Renal cortical epithelial cell (primary cell): ENCODE results near the gene GALNT12. TPM values are rescaled to one million over a fixed set of nuclear protein-coding genes. Genes with fewer than 3 reads are reported as not detected.
A peak's percentile ranks its signal among the peaks of the same experiment; 100 is the strongest.

Experiments used
- DNase-seq: peaks from one replicate; pipeline ENCODE4 v3.0.0-alpha.2; 2011; ENCODE audit warnings: low read depth
- total RNA-seq: library from RNA; depleted of rRNA; stranded (reverse); fragments of >200 nt; gene quantifications from 2 replicates; pipeline ENCODE4 v1.2.3, GENCODE V29; 2014

The GALNT12 gene, protein sequence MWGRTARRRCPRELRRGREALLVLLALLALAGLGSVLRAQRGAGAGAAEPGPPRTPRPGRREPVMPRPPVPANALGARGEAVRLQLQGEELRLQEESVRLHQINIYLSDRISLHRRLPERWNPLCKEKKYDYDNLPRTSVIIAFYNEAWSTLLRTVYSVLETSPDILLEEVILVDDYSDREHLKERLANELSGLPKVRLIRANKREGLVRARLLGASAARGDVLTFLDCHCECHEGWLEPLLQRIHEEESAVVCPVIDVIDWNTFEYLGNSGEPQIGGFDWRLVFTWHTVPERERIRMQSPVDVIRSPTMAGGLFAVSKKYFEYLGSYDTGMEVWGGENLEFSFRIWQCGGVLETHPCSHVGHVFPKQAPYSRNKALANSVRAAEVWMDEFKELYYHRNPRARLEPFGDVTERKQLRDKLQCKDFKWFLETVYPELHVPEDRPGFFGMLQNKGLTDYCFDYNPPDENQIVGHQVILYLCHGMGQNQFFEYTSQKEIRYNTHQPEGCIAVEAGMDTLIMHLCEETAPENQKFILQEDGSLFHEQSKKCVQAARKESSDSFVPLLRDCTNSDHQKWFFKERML
- 4.3 and 10.9 TPM in 2 replicates for total RNA-seq

GRCh38 chr9:98807070-98807813, at the start of gene GALNT12:
TSS of gene GALNT12 (plus strand) at chr9:98807670. CDS start at chr9:98807699, 29 bp downstream.
- no peak for DNase-seq

- DNase-seq, result no peak
Observed at GRCh38 chr9:98760231-98760630, 47.2 kb upstream of the GALNT12 start.

DNA sequence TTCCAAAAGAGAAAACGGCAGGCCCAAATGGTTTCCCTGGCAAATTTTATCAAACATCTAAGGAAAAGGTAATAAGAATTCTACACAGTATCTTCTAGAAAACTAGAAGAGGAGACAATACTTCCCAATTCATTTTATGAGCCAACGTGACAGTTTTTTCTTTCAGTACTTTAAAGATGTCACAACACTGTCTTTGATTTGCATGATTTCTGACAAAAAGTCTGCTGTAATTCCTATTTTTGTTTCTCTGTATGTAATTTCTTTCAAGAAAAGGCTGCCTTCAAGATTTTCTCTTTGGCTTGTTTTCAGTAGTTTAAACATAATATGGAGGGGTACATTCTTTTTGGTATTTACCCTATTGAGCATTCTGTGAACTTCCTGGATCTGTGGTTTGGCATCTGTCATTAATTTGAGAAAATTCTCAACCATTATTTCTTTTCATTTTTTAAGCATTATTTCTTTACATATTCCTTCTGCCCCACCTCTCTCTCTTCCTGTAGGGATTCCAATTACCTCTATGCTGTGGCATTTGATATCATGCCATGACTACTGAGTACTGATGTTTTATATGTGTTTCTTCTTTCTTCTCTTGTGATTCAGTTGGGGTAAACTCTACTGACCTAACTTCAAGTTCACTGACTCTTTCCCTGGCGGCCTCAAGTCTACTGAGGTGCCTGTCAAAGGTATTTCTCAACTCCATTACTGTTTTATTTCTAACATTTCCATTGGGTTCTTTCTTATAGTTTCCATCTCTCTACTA, 43.3 kb upstream of the GALNT12 start:
- DNase-seq, result no peak

GRCh38 chr9:98765256-98765655, 42.2 kb upstream of the GALNT12 start:
- DNase-seq, result no peak

DNA sequence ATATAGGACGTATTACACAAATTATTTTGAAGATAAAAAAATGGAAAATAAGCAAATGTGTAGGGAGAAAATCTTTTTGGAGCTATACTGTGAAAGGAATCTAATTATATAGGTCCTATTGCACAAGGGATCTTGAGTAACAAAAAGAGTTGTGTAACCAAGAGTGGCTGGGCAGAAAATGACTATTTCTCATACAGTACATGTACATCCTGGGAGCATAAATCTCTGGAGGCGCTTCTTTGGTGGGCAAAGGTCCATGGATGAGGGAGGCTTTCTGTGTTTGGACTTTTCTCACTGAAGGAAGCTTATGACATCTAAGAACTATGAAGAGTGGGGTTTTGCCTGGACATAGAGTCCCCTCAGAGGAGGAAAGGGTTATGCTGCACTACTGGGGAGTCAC, 40.9 kb upstream of the GALNT12 start:
- DNase-seq, result no peak

- DNase-seq, result no peak
Observed at GRCh38 chr9:98767196-98767595, 40.3 kb upstream of the GALNT12 start.

DNA sequence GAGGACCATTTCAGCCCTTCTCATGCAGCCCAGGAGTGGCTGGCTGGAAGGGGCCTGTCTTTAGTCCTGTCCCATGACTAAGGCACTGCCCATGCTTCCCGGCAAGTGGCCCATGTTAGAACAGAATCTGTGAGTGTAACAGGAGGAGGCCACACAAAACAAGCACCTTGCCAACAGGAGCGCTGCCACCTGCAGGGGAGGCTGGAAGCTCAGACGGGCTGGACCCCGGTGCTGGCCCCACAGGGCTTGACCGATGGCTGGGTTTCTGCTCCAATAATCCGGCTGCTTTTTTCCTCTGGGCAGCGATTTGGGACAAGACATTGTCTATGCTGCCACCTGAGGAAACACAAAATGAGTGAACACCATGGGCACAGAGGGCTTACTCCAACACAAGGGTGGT, 39.6 kb upstream of the GALNT12 start:
- DNase-seq, result no peak

GRCh38 chr9:98768344-98768743, 39.1 kb upstream of the GALNT12 start:
- DNase-seq, result no peak

DNA sequence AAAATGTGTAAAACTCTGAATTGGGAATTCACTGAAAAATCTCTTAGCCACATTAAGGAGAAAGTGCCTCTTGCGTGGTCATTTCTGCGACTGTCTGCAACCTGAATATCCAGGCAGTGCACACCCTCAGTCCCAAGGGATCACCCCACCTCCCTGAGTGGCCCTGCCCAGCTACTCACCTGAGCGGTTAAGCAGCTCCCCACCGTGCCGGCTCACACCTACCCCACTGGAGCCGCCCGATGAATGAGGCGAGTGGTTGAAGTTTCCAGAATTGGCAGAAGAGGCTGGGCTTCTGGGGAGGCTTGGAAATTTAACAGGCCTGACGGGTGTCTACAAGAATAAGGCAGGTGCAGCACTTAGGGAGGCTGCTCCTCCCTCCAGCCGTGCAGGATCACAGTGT, 36.8 kb upstream of the GALNT12 start:
- no peak for DNase-seq

GRCh38 chr9:98771209-98771874, 36.1 kb upstream of the GALNT12 start:
- DNase-seq, result no peak

DNA sequence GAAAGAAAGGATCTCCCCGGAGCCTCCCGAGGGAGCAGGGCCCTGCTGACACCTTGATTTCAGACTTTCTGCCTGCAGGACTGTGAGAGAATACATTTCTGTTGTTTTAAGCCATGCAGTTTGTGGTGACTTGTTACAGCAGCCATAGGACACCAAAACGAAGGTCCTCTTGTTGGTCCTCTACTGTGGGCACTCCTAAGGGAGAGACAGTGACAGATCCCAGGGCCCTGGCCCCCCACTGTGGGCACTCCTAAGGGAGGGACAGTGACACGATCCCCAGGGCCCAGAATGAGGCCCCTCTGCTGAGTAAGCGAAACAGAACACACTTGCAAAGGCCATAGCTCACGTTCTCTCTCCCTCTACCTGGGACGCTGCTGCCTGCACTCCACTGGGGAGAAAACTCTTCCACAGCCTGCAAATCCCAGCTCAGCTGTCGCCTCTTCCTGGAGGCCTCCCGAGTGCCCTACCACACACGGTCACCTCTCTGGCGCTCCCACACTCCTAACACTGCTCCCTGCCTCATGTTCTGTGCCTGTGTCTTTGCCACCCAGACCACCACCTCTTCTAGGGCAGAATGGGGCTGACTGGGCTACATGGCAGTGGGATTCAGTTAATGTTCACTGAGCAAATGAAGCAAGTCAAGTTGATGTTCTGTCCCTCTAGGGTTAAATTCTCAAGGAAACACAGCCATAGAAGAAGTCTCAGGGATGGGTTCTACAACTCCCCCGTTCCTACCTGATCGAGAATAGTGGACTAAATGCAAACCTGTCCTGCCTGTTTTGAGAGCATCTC, 34.9 kb upstream of the GALNT12 start:
- no peak for DNase-seq

DNA sequence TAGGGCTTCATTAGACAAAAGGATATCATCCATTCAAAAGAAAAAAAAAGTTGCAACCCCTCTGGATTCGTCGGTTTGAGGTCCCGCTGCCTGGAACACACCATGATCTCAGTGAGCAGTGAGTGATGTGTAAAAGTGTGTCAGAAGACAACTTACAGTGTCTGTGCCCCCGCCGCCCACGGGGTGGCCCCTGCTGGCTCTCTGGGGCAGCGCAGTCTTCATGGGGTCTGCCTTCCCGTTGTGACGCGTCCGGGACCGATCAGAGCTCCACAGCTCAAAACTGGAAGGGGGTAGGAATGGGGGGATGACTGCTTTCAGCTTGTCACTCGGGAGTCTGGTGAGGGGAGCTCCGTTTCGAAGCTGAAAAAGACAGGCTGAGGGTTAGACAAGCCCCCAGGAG, 33.7 kb upstream of the GALNT12 start:
- no peak for DNase-seq

GRCh38 chr9:98774746-98775145, 32.7 kb upstream of the GALNT12 start:
- no peak for DNase-seq

DNA sequence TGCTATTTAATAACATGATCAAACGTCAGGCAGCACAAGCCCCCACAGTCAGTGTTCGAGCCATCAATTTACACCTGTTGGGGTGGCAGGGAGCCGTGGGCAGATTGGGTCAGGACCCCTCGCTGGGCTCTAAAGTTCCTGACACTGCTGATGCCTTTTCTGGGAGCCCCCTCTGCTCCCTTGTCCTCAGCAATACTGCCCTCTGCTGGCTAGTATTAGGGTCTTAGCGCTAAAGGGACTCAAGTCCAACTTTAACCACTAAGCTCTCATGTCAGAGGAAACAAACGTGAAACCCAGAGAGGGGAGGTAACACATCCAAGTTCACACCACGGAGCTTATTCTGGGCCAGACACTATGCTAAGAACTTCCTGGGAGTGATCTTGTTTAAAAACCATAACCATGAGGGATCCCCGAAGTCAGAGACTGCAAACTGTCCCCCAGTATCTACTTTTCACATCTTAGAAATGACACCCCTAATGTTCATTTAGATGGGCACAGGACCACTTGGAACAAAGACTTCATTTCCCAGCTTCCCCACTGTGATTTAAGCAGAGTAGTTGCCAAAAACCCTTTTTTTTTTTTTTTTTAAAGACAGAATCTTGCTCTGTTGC, 31.5 kb upstream of the GALNT12 start:
- DNase-seq, result peak; percentile 57

DNA sequence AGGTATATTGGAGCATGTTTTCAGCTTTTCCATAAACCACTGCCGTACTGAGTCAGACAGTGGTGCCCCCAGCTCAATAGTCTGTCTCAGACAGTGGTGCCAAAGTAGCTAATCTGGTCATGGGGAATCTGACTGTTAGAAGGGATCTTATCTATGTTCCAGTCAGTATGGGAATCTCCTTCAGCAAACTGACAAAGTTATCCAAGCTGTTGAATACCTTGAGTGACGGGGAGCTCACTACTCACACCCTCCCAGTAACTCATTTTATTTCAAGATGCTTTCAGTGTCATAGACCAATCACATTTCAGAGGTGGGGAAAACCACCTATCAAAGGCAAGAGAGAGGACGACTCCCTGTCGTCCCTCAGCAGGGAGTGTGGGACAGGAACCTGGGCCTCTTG, 29.9 kb upstream of the GALNT12 start:
- no peak for DNase-seq

DNA sequence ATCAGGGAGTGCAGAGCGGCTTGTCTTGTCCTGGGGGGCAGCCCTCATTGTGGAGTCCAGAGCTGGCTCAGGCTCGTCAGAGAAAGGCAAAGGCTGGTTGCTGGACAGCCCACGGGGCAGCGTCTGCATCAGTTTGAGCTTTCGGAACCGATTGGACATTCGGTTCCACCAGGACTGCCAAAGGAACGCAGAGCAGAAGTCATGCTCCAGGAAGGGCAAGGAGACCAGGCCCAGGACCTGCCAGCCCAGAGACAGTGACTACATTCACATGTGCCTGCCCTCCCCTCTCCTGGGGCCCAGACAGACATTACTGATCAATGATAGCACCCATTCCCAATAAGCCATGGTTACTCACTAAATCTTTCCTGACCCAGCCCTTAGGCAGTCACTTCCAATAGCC, 29.2 kb upstream of the GALNT12 start:
- DNase-seq, result no peak

- peak; percentile 80 for DNase-seq
Observed at GRCh38 chr9:98778711-98779530, 28.5 kb upstream of the GALNT12 start.

DNA sequence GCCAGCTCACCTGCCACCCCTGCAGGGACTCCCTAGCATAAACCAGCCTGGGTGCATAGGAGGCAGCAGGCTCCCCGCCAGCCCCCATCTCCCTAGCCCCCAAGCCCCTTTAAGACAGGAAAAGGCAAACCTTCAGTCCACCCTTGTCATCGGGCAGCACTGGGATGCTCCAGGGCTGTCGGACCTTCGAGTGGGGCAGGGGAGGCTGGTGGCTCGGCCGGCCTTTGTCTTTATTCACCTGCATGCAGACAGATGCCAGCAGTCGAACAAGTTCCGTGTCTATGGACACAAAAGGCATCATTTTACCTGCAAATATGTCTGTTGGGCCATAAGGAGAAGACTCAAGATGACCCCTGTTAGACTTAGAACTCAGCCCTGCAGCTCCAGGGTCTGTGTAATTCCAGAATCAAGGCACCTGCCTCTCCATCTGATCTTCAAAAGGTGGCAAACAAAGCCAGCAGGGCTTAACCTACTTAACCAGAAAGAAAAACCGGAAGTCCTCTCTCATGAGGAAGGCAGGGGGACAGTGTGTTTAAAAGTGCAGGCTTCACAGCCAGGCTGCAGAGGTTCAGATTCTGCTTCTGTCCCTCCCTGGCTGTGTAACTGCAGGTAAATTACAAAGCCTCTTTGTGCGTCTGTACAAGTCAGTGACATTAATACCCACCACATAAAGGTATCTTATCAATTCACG, 27.3 kb upstream of the GALNT12 start:
- DNase-seq, result no peak
